GM19043 (cell line): ENCODE data around the gene JPH2.
"Not testable (repeated sequence)": the region's sequence is repeated elsewhere in the genome, so short reads cannot be mapped to it uniquely, and the experiment has no call there.

Experiments
- ATAC-seq: cut with Tn5 transposase; IDR thresholded peaks from one replicate; pipeline ENCODE4 v1.9.1; 2021; ENCODE audit warnings: low read depth; ENCODE audit not compliant: unreplicated experiment

JPH2 gene

DNA sequence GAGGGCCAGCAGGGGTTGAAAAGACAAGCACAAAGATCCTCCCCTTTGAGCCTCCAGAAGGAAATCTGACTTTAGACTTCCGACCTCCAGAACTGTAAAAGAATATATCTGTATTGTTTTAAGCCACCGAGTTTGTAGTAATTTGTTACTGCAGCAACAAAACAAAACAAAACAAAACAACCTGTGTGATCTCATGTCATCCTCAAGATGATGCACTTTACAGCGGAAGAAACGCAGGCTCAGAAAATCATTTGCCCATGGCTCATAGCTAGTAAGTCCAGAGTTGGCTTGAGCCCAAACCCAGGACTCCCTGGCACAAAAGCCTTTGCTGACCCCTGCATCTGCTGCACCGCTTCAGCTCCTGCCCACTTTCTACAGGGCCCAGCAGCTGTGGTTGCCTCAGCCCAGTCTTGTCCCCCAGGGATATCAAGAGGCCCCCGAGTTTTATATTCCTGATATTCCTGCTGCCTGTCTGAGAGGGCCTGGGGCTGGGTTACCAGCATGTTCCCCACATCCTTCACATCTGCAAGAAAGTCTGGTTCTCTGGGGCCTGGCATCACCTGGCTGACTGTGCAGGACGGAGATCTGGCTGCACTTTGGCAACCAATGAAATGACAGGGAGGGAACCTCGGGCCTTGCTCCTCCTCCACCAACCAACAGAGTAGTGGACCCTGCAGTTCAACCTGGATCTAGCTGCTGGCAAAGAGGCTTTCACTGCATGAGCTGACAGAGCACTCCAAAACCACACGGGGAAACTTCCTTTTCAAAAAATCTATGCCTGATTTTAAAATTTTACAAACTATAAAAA lies 56.9 kb downstream of the JPH2 start:
- ATAC-seq, result no peak

DNA sequence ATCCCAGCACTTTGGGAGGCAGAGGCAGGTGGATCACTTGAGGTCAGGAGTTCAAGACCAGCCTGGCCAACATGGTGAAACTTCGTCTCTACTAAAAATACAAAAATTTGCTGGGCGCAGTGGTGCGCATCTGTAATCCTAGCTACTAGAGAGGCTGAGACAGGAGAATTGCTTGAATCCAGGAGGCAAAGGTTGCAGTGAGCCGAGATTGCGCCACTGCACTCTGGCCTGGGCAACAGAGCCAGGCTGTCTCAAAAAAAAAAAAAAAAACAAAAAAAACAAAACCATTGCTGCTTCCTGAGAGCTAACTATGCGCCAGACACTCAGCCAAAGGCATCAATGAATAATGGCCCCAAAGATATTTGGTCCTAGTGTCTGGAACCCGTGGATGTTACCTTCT lies 57.7 kb downstream of the JPH2 start:
- ATAC-seq, result not testable (repeated sequence)

DNA sequence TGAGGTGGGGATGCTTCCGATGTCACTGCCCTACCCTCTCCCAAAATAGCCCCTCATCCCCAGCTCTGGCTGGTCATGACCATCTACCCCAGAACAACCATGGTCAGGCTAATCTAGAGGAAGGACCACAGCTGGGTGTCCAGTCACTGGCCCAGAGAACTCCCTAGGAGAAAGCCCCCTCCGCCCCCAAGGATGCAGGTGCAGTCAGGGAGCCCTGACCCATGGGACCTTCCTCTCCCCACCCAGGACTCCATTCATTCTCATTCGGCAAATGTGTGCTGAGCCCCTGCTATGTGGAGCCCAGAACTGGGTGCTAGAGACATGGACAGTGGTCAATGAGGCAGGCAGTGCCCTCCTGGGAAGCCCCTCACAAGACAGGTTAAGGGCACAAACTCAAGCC lies 60.5 kb downstream of the JPH2 start:
- no peak for ATAC-seq

DNA sequence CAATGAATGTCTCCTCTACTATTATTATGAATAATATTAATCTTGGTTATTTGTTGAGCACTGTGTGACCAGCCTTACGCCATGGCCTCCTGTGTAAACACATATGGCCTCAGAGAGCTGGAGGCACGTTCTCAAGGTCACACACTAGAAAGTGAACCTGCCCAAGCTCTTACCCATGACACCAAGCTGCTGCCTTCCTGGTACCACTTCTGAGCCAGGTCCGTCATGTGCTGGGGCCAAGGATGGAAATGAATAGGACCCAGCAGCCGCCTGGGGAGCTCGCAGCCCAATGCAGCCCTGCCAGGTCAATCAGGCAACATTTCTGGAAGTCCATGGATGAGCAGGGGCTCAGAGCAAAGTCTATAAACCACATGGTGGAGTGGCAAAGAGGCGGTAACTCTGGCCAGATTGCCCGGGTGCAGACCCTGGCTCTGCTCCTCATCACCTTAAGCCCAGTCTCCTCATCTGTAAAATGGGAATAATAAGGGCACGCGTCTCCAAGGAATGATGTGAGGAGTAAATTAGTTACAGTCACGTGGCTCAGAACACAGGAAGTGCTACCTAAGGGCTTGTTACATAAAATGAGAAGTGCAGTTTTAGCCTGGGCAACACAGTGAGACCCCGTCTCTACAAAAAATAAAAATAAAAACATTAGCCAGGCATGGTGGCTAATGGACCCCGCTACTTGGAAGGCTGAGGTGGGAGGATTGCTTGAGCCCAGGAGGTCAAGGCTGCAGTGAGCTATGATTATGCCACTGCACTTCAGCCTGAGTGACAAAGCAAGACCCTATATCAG lies 61.5 kb downstream of the JPH2 start:
- ATAC-seq, result no peak

DNA sequence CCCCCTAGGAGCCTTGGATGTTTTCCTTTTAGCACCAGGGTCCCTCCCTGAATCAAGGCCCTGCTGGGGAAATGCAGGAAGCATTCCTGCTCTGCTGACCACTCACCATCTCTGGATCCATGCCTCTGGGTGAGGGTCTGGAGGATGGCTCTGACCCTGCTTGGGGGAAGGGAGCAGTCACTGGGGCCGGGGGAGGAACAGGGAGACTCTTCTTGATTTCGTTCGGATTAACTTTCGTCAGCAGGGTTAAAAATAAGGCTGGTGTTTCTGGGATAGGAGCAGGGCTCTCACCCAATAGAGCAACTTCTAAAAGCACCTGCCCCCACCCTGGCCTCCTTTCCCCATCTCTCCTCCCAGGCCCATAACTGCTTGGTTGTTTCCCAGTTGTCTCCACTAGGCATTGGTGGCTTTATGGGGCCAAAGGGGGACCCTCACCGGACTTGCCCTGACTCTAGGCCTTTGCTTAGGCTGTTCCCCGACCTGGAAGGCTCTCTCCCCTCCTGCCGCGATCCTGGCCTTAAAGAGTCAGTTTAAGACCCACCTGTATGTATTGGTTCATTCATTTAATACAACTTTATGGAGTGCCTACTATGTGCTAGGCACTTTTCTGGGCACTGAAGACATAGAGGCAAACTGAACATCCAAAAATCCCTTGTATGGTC lies 63.0 kb downstream of the JPH2 start:
- ATAC-seq, result no peak

DNA sequence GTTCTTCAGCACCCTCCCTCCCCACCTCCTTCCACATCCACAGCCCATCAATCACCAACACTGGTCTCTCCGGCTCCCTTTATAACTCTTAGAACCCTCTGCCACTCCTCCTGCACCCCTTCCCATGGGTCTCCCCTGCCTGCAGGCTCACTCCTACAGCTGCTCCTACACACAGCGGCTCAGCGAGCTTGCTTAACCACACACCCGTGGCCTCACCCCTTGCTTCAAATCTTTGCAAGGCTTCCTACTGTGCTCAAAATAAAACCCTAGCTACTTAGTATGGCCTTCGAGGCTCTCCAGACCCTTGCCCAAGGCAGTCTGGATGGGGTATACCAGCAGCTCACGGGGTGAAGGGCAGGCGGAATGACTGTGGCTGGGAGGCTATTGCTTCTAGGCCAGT lies 63.7 kb downstream of the JPH2 start:
- no peak for ATAC-seq

DNA sequence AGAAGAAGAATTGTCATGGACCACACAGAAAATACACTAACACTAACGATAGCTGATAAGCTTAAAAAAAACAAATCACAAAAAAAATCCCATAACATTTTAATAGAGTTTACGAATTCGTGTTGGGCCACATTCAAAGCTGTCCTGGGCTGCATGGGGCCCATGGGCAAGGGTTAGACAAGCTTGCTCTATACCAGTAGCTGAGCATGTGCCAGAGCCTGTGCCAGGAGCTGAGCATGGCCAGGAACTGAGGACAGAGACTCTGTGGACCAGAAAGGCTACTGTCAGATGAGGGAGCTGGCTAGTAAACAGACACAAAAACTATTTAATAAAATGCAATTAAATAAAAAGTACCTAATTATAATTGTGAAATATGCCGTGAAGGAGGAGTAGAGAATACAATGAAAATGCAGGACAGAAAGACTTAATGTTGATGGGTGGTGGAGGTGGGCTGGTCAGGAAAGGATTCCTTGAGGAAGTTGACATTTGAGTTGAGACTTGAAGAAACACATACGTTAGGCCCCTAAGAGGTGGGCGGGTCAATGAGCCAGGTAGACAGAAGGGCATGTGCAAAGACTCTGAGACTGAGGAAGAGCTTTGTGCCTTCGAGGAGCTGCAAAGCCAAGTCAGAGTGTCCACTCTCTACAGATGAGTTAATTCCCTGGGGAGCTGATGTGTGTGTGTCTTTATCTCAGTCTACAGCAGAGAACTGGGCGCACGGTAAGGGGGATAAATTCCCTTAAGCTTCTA lies 66.1 kb downstream of the JPH2 start:
- ATAC-seq, result no peak

DNA sequence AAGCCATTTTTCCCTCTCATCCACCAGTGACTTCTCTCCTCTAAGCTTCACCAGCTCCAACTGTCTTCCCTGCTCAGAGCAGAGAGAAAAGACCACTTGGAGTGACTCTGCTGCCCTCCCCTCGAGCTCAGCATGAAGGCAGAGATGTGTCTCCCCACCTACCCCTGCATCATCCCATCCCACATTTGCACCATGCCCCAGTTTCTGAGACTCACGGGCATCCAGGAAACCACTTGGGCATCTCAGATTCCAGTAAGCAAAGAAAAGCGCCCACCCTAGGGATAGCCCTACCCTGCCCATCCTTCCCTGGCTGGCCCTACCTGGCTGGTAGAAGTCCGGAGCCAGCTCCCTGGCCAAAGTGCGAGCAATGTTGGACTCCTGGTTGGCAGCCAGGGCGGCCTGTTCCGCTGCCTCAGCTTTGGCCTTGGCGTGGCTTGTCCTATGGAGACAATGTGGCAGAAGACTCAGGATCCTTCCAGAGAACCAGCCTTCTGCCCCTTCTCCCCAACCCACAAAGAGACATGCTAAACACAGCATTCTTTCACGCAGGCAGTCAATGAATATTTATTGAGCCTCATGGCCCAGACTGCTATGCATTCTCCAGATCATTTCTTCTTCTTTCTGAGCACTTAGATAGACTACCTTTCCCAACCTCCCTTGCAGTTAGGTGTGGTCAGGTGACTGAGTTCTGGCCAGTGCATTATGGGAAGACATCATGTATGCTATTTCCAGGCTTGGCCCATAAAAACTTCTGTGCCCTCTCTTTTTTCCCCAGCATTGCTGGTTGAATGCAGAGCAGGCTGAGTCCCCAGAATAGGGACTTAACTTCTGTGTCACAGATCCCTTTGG lies 68.6 kb downstream of the JPH2 start:
- no peak for ATAC-seq

DNA sequence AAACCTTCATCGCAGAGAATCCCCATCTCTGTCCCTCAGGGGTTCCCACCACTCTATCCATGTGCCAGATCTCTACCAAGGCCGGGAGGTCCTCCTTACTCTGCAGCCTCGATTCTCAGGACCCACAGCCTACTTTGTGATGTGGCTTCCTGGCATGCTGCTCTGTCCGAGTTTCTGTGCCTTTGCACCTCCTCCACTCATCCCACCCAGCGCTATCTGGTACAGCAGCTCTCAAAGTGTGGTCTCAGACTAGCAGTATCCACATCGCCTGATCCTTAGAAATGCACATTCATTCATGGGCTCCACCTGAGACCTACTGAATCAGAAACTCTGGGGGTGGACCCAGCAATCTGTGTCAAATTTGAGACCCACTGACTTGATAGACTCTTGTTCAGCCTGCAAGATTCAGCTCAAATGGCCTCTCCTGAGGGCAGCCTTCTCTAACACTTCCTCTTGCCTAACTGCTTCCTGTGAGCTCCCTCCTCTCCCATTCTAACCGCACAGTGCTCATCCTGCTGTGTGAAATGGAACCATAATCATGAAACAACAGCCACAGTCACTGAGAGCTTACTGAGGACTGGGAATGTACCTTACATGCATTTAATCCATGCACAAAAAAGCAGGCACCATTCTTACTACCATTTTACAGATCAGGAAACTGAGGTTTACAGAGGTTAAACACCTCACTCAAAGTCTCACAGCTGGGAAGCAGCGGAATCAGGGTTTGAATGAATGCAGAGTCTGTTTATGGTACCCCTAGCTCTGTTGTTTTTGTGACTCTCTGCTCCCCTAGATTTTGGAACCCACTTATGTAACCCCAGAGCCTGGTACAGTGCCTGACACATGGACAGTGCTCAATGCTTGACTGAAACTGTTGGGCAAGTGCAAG lies 69.4 kb downstream of the JPH2 start:
- ATAC-seq, result no peak

DNA sequence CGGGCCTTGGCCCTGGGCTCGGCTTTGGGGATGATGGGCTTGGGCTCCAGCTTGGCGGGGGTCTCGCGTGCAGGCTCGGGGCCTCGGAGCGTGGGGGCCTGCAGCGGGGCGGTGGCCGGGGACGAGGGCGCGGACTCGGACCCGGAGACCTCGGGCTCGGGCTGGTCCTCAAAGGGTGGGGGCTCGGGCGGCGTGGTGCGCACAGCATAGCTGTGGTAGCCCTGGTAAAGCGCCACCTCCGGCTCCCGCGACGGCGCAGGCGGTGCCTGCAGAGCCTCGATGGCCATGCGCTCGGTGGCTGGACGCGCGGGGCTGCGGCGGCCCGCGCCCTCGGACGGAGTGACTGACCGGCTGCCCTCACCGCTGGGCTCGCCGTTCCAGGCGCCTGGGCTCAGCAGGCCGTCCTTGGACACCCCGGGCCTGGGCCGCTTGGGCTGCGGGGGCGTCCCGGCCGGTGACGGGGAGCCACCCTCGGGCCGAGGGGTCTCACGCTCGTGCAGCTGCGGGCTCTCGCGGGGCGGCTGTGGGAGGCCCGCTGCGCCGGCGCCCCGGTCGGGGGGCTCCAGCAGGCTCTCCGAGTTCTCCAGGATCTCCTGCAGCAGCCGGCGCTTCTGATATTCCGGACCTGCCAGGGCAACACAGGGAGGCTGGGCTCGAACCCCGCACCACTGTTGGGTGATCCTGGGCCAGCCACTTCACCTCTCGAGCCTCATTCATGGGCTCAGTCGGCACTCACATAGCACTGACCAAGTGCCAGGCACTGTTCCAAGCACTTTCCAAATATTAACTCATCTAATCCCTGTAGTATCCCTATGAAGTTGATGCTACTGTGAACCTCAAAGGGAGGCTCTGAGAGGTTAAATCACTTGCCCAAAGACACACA lies 71.0 kb downstream of the JPH2 start:
- no peak for ATAC-seq

DNA sequence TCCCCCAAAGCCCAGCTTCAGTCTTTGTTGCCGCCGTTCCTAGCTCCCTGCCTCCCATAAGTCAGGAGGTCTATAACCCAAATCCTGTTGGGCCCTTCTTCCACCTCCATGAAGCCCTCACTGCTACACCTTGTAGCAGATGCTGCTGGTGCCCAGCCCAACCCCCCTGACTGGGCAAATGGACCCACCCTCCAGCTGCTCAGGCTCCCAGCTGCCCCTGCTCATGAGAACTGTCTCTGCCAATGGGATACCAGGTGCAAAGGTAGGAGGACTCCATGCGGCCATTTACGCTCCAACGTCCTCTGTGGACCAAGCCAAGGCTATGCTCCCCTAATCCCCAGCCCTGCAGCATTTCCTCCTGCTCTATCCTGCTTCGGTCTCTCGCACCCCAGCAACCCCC lies 71.8 kb downstream of the JPH2 start:
- ATAC-seq, result no peak

DNA sequence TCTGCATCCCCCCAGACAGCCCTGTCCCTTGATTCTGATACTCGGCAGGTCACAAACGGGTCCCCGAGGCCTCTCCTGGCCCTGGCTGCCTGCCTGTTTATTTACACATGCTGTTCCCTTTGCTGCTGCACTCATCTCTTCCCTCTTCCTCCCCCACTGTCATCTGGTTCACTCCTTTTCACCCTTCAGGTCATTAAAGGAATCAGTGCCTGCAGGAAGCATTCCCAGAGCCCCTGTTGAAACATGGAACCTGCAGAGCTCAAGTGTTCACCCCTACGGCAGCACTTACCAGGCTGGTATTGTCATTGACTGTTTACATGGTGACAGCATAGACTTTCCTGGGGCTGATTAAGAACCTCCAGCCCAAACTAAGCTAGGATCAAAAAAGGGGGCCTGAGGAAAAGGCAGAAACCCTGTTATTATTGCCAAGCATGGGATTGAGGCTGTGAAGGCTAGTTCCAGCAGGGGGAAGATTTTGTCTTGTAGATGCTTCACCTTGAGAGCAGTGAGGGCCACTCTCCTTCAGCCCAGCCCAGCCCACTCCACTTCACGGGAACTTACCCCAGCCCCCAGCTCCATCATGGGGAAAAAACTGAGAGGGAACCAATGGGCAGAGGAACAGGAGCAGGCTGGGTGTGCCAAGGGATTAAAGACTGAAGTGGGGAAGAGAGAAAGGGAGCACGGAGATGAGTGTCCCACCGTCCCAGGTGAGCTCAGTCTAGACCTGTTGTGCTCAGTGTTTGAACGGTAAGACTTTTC lies 73.2 kb downstream of the JPH2 start:
- no peak for ATAC-seq

DNA sequence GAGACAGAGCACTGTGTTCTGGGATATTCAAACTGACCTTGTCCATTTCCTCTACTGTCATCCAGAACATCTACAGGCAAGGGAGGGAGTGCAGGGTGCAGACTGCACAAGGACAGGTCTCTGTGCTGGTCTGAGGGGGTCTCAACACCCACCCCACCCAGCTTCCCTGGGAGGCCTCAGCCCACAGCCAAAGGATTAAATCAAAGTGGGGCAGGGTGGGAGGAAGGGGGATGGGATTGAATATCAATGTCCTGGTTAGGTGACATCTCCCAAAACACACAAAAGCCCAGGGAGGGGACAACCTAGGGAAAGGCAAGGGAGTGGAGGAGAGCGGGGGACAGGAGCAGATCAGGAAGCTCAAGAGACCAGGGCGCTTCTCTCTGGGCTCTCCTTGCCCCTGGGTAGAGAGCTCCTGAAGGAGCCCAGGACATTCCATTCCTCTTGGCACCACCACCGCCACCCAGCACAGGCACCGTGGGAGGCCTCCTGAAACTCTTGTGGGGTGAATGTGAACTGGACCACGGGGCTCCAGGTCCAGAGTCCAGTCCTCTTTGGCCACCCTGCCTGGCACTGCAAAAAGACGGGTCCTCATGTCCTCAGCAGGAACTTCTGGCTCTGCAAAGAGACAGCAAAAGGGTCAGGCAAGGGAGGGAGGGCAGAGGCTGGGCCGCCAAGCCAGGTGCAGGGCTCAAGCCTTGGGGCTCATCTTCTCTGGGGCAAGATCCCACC lies 73.9 kb downstream of the JPH2 start:
- no peak for ATAC-seq

DNA sequence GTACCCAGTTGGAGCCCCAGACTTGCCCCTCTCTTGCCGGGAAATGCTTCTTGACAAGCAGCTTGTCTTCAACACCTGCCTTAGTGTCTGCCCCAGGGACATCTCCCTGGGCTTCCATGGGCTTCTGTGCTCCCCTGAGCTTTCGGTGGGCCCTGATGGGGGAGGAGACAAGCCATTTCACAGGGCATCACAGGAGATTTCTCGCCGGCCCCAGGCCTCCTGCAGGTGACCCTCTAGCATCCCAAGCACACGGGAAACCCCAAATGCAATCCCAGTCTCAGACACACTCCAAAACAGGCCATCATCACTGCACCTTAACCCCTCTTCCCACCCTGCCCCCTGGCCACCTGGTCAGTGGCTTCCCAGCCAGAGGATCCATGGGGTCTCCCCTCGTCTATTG lies 74.5 kb downstream of the JPH2 start:
- ATAC-seq, result no peak

DNA sequence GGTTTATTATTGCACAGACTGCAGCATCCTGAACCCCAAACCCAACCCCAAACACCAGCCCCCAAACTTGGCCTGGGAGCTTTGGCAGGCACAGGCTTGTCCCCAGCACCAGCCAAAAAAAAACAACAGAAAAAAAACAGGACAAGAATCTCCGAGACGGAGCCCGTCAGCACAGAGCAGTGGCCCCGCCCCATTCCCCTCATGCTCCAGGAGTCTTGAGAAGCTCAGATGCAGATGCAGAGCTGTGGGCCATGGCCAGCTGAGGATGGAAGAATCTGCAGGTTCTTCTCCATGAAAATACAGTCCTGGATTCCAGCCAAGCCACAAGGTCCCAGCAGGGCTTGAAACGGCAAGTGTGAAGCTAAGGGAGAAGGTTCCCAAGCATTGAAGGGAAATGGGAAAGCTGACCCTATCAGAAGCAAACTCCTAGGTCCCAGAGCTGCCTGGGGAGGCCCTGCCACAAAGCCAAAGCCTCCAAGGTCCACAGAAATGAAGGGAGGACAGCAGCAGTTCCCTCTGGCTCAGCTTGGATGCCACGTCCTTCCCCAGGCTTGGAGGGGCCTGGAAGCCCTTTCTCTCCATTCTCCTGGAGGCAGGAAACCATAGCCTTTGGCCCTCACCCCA lies 75.2 kb downstream of the JPH2 start:
- no peak for ATAC-seq
